Psoas muscle (tissue), 8 donors: ENCODE results near the gene ZFP14. TPM values are rescaled to one million over a fixed set of nuclear protein-coding genes. Genes with fewer than 3 reads are reported as not detected.
A peak's percentile ranks its signal among the peaks of the same experiment; 100 is the strongest.

Experiments
- ATAC-seq, 4 donors: fragments of 200-7000 bp; cut with Tn5 transposase; one replicate each; pipeline ENCODE4 v1.9.1; 2020; ENCODE audit warnings: moderate library complexity in 3 of 4, mild to moderate bottlenecking in 2 of 4
- DNase-seq, 2 donors: peaks; one replicate each; pipeline ENCODE4 v3.0.0-alpha.2; 2020
- H3K27ac ChIP-seq: fragments of 200-600 bp; one replicate; pipeline ENCODE4 v1.8.0; 2022
- H3K27me3 ChIP-seq, 3 donors: fragments of 200-600 bp in 1 of 3; one replicate each; pipeline versions ENCODE4 v1.6.1 to v1.8.0; 2013 to 2022; ENCODE audit warnings: low read length in 2 of 3, mild to moderate bottlenecking in 2 of 3, moderate library complexity in 1 of 3; ENCODE audit not compliant: insufficient read depth in 3 of 3
- H3K36me3 ChIP-seq, 2 donors: fragments of 200-600 bp in 1 of 2; one replicate each; pipeline versions ENCODE4 v1.6.1 to v1.8.0; 2013 to 2022; ENCODE audit warnings: low read depth in 1 of 2, mild to moderate bottlenecking in 1 of 2, moderate library complexity in 1 of 2; ENCODE audit not compliant: insufficient read depth in 1 of 2
- H3K4me1 ChIP-seq: fragments of 200-600 bp; one replicate; pipeline ENCODE4 v1.8.0; 2022
- H3K4me3 ChIP-seq: fragments of 200-600 bp; one replicate; pipeline ENCODE4 v1.8.0; 2022; ENCODE audit warnings: mild to moderate bottlenecking
- H3K9me3 ChIP-seq: fragments of 200-600 bp; one replicate; pipeline ENCODE4 v1.8.0; 2022
- WGBS, 3 donors: extraction: QIAGEN DNeasy Blood & Tissue Kit; methylation state at CpG; one replicate each; pipeline versions ENCODE4 v1.1.6 to v1.1.7; 2013; 5-methylcytosine and 5-hydroxymethylcytosine counted together
- intact Hi-C, 2 donors: fragments of 100-400 bp; cut with DNase I; formaldehyde crosslinking; loops; one replicate each; pipeline versions ENCODE4 v1.11.0 to v1.14.2; 2022
- long read RNA-seq, 2 donors: library from polyadenylated mRNA; unstranded; transcript quantifications; one replicate each; pipeline ENCODE4 v2.0.0, GENCODE V29; 2021
- polyA plus RNA-seq, 3 donors: library from polyadenylated mRNA; stranded (reverse); fragments of 200-250 nt; gene quantifications; one replicate each; pipeline ENCODE4 v1.2.3, GENCODE V29; 2013
- total RNA-seq, 4 donors: library from RNA; stranded (reverse); fragmentation: NEBNext Ultra II Directional in 2 of 4; extraction: Animal tissue kit (Norgen Biotek cat#: 25700) in 2 of 4; gene quantifications; one replicate each; pipeline versions ENCODE4 v1.2.1 to v1.2.4, GENCODE V29; 2021 to 2023
- TF ChIP-seq, protein P1 (sequence below): fragments of 200-600 bp; IDR thresholded peaks from one replicate; pipeline ENCODE4 v1.8.0; 2022; ENCODE audit warnings: antibody characterized with exemption
- donor health status: healthy with polysubstance abuse.
- donor health status: DM: no; HTN: no; CAD: no; lungs with moderate emphysema.
- donor health status: Bipolar disorder and iron deficiency.
- donor health status: healthy.
- donor health status: DM: yes; HTN: yes; CAD: no.
- donor health status: DM: no; HTN: no; CAD: no.
- donor health status: DM: no; HTN: no; CAD: no.
- donor health status: DM: yes; HTN: yes; CAD: no.

Gene ZFP14
- total RNA-seq (1 to 10 TPM in 1 of 4 donors, under 1 TPM in 3; 0.69 to 3.5 (median 0.91) TPM), polyA plus RNA-seq (1 to 10 TPM in 1 of 3 donors, under 1 TPM in 2; 0.24 to 2.5 (median 0.55) TPM)
- long read RNA-seq, donor 1, full-length matches to known transcripts = 1 of 1 reads
- long read RNA-seq, donor 1, partial matches to known transcripts = 0 of 1 reads
- long read RNA-seq, donor 1, other reads (novel, unspliced or antisense) = 0 of 1 reads
- long read RNA-seq, donor 2 = 0 reads

DNA sequence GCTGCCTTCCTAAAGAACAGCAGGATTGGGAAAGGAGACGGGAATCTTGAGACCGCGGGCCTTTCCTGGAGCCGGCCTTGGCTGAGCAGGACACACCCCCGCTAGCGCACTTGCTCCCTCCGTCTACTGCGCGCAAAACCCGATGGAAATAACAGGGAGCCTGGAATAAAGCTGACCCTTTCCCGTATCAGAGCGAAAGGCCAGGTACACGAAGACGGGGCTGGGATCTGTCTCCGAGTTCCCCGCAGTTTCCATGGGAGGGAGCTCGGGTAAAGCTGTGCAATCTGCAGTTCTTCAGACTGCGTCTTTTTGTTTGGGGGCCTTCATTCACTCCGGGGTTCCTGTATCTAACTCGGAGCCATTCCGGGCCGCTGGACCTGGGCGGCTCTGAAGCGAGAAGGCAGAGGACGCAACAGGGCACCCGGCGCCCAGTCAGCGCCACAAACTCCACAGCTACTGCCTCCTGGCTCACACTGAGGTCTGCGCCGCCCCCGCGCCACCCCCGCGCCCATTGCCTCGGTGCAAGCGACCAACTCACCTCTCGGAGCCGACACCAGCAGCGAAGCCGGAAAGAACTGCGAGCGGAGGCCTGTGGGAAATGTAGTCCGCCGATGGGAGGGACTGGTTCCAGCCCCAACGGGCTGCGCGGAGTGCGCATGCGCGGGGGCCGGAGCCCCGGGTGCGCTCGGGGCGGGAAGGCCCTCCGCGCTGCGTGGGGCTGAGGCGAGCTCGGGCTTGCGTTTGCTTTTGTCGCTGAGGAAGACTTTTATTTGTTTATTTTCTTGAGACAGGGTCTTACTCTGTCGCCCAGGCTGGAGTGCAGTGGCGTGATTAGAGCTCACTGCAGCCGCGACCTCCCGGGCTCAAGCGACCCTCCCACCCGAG, at the start of gene ZFP14:
Gene ZFP14, minus strand, starts transcription at position 577 of the 885 bp plus-strand sequence. CDS start 11,309 bp downstream, outside the sequence.
- intact Hi-C loops = no loop called here
- Histone ChIP-seq H3K36me3 (no peaks in the 10 kb centered on the region), H3K4me3 (peak within 1 kb of the TSS; percentile 89), H3K27me3 (no peaks in the 10 kb centered on the region), H3K9me3 (peaks cover 14% of the 10 kb centered on the region), H3K4me1 (peaks cover 12% of the 10 kb centered on the region), H3K27ac (peak within 1 kb of the TSS; percentile 86)
- TF ChIP-seq, protein P1, sequence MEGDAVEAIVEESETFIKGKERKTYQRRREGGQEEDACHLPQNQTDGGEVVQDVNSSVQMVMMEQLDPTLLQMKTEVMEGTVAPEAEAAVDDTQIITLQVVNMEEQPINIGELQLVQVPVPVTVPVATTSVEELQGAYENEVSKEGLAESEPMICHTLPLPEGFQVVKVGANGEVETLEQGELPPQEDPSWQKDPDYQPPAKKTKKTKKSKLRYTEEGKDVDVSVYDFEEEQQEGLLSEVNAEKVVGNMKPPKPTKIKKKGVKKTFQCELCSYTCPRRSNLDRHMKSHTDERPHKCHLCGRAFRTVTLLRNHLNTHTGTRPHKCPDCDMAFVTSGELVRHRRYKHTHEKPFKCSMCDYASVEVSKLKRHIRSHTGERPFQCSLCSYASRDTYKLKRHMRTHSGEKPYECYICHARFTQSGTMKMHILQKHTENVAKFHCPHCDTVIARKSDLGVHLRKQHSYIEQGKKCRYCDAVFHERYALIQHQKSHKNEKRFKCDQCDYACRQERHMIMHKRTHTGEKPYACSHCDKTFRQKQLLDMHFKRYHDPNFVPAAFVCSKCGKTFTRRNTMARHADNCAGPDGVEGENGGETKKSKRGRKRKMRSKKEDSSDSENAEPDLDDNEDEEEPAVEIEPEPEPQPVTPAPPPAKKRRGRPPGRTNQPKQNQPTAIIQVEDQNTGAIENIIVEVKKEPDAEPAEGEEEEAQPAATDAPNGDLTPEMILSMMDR = no peak
- peak; percentile 94 to 96 for DNase-seq
- ATAC-seq = peak; percentile 99 to 100 (median 100)
- 3 to 4% (median 3%) methylated on average over 66 to 69 of the region's 69 CpGs for WGBS, 3 donors

DNA sequence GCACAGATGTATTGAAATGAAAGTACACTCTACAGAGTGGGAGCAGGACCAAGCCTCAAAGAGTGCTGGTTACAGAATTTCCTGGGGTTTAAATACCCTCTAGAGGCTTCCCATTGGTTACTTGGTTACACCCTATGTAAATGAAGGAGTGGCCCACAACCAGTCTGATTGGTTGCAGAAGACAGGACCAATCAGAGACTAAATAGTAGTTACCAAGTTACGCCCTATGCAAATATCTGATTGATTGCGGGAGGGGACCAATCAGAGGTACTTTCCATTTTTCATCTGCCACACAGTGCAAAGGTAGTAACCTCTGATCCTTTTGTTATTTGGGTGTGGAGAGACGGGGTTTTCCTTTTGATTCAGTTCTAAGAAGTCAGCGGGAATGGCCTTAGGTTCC, 44.9 kb upstream of the ZFP14 start:
- no peak for DNase-seq
- TF ChIP-seq, protein P1 = no peak
- WGBS, 3 donors = 86 to 90% (median 89%) methylated on average over 4 of the region's 4 CpGs
- Histone ChIP-seq H3K27ac (no peak overlapping the region), H3K27me3 (peaks cover 0 to 21% (median 8%) of the 10 kb centered on the region in 3 donors), H3K4me3 (no peak overlapping the region), H3K9me3 (peaks cover 11% of the 10 kb centered on the region), H3K36me3 (no peaks in the 10 kb centered on the region), H3K4me1 (no peaks in the 10 kb centered on the region)
- intact Hi-C loops = no loop called here
- no peak for ATAC-seq

DNA sequence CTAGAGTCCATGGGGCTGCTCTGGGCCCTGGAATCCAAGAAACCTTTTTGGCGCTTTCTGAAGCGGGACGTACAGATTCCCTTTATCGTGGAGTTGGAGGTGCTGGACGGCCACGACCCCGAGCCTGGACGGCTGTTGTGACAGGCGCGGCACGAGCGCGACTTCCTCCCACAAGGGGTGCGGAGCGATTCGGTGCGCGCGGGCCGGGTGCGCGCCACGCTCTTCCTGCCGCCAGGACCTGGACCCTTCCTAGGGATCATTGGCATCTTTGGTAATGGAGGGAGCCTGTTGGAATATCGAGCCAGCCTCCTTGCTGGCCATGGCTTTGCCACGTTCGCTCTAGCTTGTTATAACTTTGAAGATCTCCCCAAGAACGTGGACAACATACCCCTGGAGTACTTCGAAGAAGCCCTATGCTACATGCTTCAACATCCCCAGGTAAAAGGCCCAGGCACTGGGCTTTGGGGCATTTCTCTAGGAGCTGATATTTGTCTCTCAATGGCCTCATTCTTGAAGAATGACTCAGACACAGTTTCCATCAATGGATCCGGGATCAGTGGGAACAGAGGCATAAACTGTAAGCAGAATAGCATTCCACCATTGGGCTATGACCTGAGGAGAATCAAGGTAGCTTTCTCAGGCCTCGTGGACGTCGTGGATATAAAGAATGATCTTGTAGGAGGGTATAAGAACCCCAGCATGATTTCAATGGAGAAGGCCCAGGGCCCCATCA, 42.9 kb upstream of the ZFP14 start:
- intact Hi-C loops = no loop called here
- ATAC-seq = no peak
- Histone ChIP-seq H3K27me3 (peaks cover 0 to 21% (median 7%) of the 10 kb centered on the region in 3 donors), H3K4me1 (peaks cover 8% of the 10 kb centered on the region), H3K36me3 (no peaks in the 10 kb centered on the region), H3K4me3 (peak overlapping the region; percentile 60), H3K27ac (no peak overlapping the region), H3K9me3 (peaks cover 11% of the 10 kb centered on the region)
- no peak for DNase-seq
- TF ChIP-seq, protein P1 = no peak
- 21 to 25% (median 21%) methylated on average over 26 to 33 of the region's 33 CpGs for WGBS, 3 donors

DNA sequence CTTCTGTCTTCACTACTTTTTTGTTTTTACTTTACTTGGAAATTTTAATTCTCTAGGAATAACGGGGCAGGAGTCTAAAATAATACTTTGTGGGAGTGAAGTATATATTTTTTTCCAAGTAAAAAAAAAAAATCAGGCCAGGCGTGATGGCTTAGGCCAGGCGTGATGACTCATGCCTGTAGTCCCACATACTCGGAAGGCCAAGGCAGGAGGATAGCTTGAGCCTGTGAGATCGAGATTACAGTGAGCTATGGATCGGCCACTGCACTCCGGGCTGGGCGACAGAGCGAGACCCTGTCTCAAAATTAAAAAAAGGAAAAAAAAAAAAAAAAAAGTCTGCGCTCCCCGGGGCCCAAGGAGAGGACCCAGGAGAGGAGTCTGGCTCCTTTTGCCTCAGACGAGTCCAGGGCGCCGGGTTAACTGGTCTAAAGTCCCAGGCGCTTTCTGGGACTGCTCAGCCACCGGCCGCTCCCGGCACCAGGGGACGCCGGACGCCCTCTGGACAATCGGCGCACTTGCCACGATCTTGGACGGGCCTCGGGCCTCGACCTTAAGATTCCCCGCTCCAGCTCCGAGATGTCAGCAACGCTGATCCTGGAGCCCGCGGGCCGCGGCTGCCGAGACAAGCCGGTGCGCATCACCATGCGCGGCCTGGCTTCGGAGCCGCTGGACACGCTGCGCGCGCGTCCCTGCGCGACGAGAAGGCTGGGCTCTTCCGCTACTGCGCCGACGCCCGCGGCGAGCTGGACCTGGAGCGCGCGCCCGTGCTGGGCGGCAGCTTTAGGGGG, 42.2 kb upstream of the ZFP14 start:
- no peaks in the 10 kb centered on the region for H3K36me3 ChIP-seq
- peaks cover 8% of the 10 kb centered on the region for H3K4me1 ChIP-seq
- TF ChIP-seq, protein P1 = no peak
- peak in 1 of 2 donors; percentile 18 for DNase-seq
- peaks cover 0 to 21% (median 7%) of the 10 kb centered on the region in 3 donors for H3K27me3 ChIP-seq
- 6 to 7% (median 7%) methylated on average over 60 to 61 of the region's 61 CpGs for WGBS, 3 donors
- ATAC-seq = no peak
- intact Hi-C loops = no loop called here
- peak overlapping the region; percentile 60 for H3K4me3 ChIP-seq
- peaks cover 8% of the 10 kb centered on the region for H3K9me3 ChIP-seq
- no peak overlapping the region for H3K27ac ChIP-seq
